CD4-positive, alpha-beta T cell treated with Interleukin-17A for 4 hours (primary cell): ENCODE data around the gene NOSTRIN.

ENCODE experiments used
- DNase-seq: peaks from one replicate; pipeline ENCODE4 v3.0.0-alpha.2; 2020; ENCODE audit warnings: mixed read lengths

NOSTRIN gene

DNA sequence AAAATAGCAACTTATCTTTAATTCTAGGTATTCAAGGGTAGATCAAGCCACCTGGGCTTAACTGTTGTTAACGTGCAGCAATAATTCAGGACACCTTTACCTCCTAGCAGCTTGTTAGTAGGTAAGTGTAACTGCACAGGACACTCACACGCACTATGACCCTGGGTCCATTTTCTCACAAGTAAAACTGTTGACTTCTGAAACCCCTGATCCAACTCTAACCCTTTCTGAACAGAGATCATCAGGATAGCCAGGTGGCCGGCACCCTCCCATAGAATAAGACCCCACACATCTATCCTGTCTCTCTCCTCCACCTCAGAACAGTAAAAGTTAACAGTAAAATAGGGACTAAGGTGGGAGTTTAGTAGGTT lies 87.2 kb downstream of the NOSTRIN start:
- DNase-seq, result no peak

DNA sequence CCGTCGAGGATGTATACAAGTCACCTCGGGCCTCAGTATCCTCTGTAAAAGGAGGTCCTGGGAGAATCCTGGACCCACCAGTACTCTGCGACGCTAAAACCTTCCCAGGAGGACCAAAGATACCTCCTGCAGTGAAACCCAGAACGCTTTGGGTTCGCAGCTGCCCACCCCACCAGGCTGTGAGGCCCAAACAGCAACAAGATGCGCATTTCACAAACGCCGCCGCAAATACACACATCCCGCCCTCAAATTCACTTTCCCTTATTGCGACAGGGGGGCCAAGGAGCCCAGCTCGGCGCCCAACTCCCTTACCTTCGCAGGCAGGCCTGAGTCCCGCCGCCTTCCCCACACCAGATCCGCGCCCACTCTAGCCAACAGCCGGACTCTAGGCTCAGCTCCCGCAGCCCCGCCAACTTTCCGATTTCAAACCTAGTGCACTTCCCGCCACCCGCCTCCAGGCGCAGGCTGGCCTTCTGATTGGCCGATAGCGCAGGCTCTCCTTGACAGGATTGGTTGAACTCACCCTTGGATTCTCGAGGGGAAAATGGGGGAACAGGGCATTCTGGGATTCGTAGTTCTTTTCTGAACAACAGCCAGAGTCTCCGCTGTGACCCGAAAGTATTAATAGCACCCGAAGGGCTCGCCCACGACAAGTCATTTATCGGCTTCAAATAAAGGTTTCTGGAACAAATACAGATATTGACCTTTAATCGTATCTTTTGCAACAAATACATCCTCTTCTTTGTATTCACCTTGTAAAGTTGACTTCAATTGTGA lies 87.8 kb downstream of the NOSTRIN start, which contains the start of gene SPC25:
SPC25 (minus strand) TSS at position 425 of the 777 bp plus-strand sequence. CDS start 911 bp downstream, outside the sequence.
- DNase-seq, result peak; percentile 84

DNA sequence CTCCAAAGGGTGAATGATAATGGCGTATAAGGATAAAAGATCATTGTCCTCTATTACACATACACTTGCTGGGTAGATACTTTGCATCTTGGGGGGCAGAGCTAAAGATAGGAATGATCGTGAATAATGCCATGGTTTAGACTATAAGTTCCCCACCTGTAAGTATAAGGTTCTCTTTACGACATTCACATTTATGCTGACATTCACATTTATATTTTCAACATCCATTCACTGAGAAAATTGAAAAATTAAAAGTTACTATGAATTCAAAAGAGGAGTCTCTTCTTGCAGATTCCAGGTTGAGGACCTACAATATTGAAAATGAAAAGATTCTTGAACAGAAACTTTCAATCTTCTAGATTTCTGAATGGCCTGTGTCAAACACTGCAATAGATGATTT lies 89.9 kb downstream of the NOSTRIN start:
- DNase-seq, result no peak

DNA sequence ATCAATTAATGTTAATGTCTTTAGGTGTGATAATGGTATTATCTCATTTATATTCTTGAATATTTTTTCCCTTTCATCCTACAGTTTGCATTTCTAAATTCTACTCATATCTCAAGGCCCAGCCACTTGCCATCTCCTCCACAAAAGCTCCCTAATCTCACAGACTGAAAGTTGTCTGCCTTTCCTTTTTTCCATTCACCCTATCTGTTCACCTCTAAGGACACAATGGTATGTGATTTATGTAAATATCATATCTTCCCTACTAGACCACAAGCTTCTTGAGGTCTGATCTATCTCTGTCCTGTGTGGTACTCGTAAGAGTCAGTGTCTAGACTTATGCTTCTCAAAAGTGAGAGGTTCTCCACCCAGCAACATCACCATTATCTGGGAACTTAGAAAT lies 91.7 kb downstream of the NOSTRIN start:
- DNase-seq, result no peak

DNA sequence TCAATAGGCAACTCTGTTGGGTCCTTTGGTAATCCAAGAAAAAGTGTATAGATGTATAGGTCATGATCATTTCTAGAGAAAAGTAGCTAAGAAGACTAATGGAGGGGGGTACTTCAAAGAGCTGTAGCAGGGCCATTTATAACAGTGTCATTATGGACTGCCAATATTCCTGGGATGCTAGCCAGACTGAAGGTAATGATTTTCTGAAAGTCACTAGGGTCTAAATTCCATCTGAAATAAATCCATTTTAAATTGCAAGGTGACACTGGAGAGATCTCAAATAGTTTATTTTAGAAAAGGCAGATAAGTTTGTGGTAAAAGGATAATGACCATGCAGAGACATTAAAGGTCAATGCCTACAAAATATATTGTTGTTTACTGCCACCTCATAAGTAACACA lies 92.3 kb downstream of the NOSTRIN start:
- no peak for DNase-seq

DNA sequence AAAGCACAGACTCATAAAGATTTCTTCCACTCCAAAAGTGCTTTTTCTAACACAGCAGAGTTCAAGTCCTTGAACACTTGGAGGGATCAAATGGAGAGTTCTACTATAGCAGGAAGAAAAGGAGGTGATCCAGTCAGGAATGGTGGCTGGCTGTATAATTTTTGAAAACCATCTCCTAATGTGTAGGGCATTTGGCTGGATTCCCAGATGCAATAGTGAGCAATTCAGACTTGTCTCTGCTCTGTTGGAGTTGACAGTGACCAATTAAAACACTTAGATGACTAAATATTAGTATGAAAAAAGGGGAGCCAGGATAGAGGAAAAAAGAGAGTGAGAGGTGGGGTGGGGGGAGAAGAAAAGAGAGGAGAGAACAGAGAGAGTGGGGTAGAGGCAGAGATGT lies 93.3 kb downstream of the NOSTRIN start:
- no peak for DNase-seq

DNA sequence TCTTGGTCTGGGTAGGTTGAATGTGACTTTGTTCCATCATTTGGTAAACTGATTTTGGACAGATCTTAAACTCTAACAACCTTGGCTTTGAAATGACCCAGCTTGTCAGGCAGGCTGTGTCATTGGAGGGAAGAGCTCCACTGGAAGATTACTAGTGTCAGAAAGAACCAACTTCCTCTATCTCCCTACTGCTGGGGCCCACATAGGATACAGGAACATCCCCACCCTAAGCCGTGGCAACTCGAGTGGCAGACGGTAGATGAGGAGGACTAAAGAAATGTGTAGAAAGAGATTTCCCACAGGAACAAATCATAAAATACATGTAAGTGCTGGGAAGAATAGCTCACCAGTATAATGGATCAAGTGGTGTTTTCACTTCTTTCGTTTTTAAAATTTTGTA lies 94.3 kb downstream of the NOSTRIN start:
- DNase-seq, result no peak

DNA sequence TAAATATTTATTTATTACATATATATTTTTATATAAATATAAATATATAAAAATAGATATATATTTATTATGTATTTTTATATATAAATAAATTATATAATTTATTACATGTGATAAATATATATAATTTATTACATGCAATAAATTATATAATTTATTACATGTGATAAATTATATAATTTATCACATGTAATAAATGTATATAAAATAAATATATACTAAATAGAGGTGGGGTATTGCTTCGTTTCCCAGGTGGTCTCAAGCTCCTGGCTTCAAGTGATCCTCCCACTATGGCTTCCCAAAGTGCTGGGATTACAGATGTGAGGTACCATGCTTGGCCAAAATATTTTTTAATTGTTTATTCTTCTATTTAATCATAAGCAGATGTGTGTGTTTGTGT lies 95.0 kb downstream of the NOSTRIN start:
- no peak for DNase-seq

DNA sequence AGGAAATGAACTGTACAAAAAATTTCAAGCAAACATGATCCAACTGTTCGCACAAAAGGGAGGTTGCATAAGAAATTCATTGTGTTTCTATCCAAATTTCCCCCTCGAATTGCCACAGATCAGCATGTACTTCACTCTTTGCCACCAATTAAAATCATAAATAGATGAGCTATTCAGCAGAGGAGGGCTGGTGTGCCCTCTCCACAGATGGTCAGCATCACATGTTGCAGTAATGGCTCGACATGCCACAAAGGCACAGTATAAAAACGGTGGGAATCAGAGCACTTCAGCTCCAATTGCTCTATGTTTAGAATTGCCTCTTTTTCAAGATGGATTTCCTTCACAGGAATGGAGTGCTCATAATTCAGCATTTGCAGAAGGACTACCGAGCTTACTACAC lies 98.6 kb downstream of the NOSTRIN start, which contains the start of gene G6PC2:
G6PC2 (plus strand) TSS at position 289 of the 400 bp plus-strand sequence; CDS start at position 330, 41 bp downstream.
- DNase-seq, result no peak

DNA sequence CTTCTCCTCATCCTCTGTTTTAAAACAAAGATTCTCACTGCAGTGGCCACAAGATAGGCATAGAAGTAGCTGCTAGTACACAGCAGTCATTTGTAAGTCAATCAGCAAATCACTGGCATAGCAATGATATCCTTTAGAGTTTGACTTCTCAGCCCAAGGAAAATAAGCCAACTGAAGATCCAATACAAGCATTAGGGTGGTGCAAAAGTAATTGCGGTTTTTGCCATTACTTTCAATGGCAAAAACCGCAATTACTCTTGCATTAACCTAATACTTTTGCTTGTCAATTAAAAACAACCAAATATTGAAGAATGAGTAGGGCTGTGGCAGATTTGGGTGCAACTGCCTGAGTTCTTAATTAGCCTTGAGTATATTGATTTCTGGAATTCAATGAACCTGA lies 101.5 kb downstream of the NOSTRIN start:
- DNase-seq, result no peak

DNA sequence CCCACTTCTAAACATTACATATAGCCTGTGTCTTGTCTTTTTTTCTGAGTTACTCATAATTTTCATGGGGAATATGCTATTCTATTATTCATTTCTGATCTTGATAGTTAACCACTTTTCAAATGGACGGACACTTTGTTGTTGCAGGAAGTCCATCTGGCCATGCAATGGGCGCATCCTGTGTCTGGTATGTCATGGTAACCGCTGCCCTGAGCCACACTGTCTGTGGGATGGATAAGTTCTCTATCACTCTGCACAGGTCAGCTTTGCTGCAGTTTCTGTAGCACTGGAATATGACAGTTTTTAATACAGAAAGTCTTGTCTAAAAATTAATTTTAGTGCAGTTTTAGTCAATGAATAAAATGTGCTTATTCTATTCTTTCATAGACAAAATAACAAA lies 101.9 kb downstream of the NOSTRIN start:
- no peak for DNase-seq

DNA sequence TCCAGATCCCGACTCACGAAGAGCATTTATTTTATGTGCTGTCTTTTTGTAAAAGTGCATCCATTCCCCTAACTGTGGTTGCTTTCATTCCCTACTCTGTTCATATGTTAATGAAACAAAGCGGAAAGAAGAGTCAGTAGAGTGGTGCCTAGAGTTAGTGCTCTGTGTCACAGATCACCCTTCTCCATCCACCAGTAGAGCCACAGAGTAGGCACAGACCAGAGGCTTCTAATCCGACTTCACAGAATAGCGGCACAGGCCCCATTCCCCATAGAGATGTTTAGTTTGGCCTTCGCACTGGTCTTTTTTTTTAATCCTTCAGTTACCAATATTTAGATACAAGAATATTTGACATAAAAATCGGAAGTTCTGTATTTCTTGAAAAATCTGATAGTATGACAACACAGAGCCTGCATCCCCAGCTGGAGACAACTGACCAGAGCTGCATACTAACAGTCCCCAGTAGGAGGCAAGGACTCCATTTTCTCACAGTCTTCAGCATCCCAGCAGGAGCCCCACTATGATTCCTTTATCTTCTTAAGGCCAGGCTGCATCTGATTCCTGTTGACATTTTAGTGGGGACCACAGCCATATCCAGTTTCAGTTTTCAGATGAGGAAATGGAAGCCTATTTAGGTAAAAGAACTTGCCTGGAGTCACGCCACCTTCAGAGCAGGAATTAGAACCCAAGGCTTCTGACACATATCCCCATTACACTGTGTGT lies 105.7 kb downstream of the NOSTRIN start:
- DNase-seq, result no peak

DNA sequence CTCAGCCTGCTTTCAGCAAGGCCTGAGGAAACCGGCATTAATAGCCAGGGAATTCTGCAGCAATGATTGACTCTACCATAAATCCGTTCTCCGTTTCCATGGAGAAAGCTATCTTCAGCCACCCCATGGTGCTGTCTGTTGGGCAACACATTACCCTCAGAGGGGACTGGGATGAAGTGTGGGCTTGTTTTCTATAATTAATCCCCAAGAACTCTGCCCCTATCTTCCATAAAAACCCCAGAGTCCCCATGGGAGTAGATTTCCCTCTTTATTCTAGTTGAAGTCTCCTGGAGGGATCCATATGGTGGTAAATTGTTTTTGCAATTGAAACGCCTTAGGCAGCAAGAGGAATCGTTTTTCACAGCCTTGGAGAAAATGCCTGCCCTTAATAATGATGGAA lies 107.9 kb downstream of the NOSTRIN start:
- no peak for DNase-seq

DNA sequence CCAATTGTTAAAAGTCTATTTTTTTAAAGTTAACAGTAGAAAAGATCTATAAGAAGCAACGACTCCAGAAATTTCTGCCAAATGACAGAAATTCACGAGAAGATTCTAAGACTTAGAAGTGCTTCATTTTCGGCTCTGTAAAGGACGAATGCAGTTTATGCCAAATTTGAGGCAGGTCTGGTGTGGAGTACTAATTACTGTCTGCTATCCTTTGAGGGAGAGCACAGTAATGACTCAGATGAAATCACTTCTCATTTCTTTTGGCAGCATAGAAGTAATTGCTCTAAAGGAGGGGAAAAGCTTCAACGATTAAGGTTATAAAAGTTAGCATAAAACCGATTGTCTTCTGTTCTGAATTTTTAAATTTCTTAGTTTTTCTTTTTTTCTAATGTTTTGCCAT lies 110.0 kb downstream of the NOSTRIN start:
- no peak for DNase-seq

DNA sequence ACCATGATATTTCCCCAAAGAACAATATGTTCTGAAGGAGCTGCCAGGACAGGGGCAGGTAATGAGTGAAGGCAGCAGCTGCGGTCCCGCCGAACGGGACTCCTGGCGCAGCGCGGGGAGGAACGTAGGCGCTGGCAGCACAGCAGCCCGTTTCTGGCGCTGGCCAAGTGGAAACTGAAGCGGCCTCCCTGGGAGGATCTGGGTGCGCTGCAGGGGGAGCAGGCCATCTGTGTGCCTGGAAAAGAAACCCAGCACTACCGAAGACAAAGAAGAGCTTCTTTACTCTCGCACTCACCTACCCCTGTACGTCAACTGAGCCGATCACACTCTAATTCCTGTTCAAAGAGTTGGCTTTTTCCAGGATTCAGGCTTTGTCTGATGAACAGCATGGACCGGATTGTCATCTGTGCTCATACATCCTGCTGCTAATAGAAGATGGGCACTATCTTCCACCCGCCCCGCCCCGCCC lies 110.5 kb downstream of the NOSTRIN start:
- DNase-seq, result no peak

DNA sequence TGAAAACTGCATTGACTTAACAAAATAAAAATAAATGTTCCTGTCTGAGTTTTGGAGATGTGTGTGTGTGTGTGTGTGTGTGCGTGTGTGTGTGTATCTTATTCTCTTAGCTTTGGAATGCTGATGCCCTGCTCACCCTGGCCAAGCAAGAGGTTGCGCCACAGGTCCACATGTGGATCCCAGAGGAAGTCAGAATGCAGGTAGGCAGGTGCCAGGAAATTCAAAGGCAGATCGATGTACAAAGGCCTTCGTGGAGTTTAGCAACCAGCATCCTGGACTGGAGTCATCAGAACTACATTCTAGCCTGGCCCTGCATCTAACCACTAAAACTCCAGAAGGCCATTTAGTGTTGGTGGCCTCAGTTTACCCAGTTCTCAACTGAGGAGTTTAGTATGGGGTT lies 111.1 kb downstream of the NOSTRIN start:
- DNase-seq, result no peak
